ENCODE data around the gene LRRC27. TPM values are rescaled to one million over a fixed set of nuclear protein-coding genes. Genes with fewer than 3 reads are reported as not detected.

The LRRC27 gene
- total RNA-seq, 6 donors from 2014 or later: 7.4 to 110 (median 15.1) TPM

- DNase-seq (no peak), ATAC-seq (ENCODE audit: low FRiP score in 2 of 2) (no peak)
- Histone ChIP-seq H3K4me3 (no peak overlapping the region), H3K9me3 (no peaks in the 10 kb centered on the region), H3K27ac (no peak overlapping the region), H3K27me3 (no peaks in the 10 kb centered on the region), H3K4me1 (peaks cover 0 to 10% (median 8%) of the 10 kb centered on the region in 4 donors), H3K36me3 (no peaks in the 10 kb centered on the region)
- TF ChIP-seq CTCF (IDR thresholded peaks at IDR 0.05): no peak
- no peak for TF ChIP-seq EP300 (IDR thresholded peaks at IDR 0.05)
- no peak for TF ChIP-seq POLR2AphosphoS5 (IDR thresholded peaks at IDR 0.05)
- TF ChIP-seq POLR2A (IDR thresholded peaks at IDR 0.05): no peak
- WGBS, 2 donors: 95 to 100% methylated on average over 1 to 8 of the region's 8 CpGs
These were observed 42.2 kb downstream of the LRRC27 start for GRCh38 chr10:132374176-132374575.

GRCh38 chr10:132374612-132375011 lies 42.6 kb downstream of the LRRC27 start:
- WGBS, 2 donors: 82 to 94% methylated on average over 6 to 14 of the region's 14 CpGs
- Histone ChIP-seq H3K27me3 (no peaks in the 10 kb centered on the region), H3K36me3 (no peaks in the 10 kb centered on the region), H3K4me1 (peaks cover 0 to 10% (median 8%) of the 10 kb centered on the region in 4 donors), H3K4me3 (no peak overlapping the region), H3K27ac (peak overlapping the region in 2 of 4 donors; percentile 53 to 81), H3K9me3 (no peaks in the 10 kb centered on the region)
- peak in 1 of 2 donors; percentile 72 for DNase-seq
- no peak for TF ChIP-seq EP300 (IDR thresholded peaks at IDR 0.05)
- no peak for TF ChIP-seq POLR2AphosphoS5 (IDR thresholded peaks at IDR 0.05)
- TF ChIP-seq CTCF (IDR thresholded peaks at IDR 0.05): no peak
- TF ChIP-seq POLR2A (IDR thresholded peaks at IDR 0.05): no peak
- peak in 1 of 2 donors; percentile 14 for ATAC-seq (ENCODE audit: low FRiP score in 2 of 2)

- DNase-seq (peak in 1 of 2 donors; percentile 83), ATAC-seq (ENCODE audit: low FRiP score in 2 of 2) (peak; percentile 60 to 88)
- 78 to 79% methylated on average over 25 to 26 of the region's 26 CpGs for WGBS, 2 donors
- H3K36me3 ChIP-seq: no peaks in the 10 kb centered on the region
- TF ChIP-seq EP300 (IDR thresholded peaks at IDR 0.05) (peak in 1 of 4 donors; percentile 19), POLR2A (IDR thresholded peaks at IDR 0.05) (peak in 1 of 4 donors; percentile 36), POLR2AphosphoS5 (IDR thresholded peaks at IDR 0.05) (peak in 1 of 2 donors; percentile 32), CTCF (IDR thresholded peaks at IDR 0.05) (no peak)
- H3K4me3 ChIP-seq: peak overlapping the region in 1 of 4 donors; percentile 16
- H3K4me1 ChIP-seq: peaks cover 0 to 10% (median 8%) of the 10 kb centered on the region in 4 donors
- H3K27ac ChIP-seq: peak overlapping the region; percentile 51 to 81 (median 60)
- H3K9me3 ChIP-seq: no peaks in the 10 kb centered on the region
- no peaks in the 10 kb centered on the region for H3K27me3 ChIP-seq
These were observed 43.3 kb downstream of the LRRC27 start for GRCh38 chr10:132375116-132375794.

DNA sequence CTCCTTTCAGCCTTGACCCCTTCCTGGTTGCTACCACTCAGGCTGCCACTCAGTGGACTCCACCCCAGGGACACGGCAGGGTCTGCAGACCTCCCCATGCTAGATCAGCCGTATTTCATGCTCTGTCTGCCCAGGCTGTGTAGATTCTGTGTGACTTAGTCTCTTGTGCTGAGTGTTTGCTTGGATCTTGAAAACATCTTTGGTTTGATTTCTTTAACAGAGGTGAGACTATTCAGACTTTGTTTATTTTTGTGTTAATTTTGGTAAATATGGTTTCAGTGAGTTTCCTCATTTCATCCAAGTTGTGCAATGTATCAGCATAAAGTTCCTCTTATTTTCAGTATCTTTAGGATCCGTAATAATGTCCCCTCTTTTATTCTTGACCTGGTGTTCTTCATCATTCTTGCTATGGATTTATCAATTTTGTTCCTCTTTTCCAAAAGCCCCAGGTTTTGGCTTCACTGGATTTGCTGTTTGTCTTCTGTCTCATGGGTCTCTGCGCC lies 43.9 kb downstream of the LRRC27 start:
- peaks cover 0 to 10% (median 8%) of the 10 kb centered on the region in 4 donors for H3K4me1 ChIP-seq
- H3K4me3 ChIP-seq: peak overlapping the region in 1 of 4 donors; percentile 16
- DNase-seq (no peak), ATAC-seq (ENCODE audit: low FRiP score in 2 of 2) (no peak)
- no peaks in the 10 kb centered on the region for H3K9me3 ChIP-seq
- TF ChIP-seq POLR2A (IDR thresholded peaks at IDR 0.05) (peak in 1 of 4 donors; percentile 21), CTCF (IDR thresholded peaks at IDR 0.05) (no peak)
- H3K27me3 ChIP-seq: no peaks in the 10 kb centered on the region
- H3K36me3 ChIP-seq: no peaks in the 10 kb centered on the region
- H3K27ac ChIP-seq: peak overlapping the region; percentile 51 to 81 (median 60)
- WGBS, 2 donors: 62 to 63% methylated on average over 4 of the region's 4 CpGs
